DOHH2 (cell line): ENCODE measurements around the gene CEP63.

Experiments
- EZH2phosphoT487 ChIP-seq: fragments of 200-600 bp; sonication (generic); IDR thresholded peaks from 2 replicates; pipeline ENCODE4 v1.6.1; 2017; ENCODE audit warnings: borderline replicate concordance, mild to moderate bottlenecking, antibody characterized with exemption, low read length, moderate library complexity, mixed read lengths
- TF ChIP-seq, protein P1 (sequence below): fragments of 200-600 bp; sonication (generic); IDR thresholded peaks from one replicate; pipeline ENCODE4 v1.5.1; 2014; ENCODE audit warnings: antibody characterized with exemption, mild to moderate bottlenecking, low read depth, low read length; ENCODE audit not compliant: poor library complexity, severe bottlenecking

DNA sequence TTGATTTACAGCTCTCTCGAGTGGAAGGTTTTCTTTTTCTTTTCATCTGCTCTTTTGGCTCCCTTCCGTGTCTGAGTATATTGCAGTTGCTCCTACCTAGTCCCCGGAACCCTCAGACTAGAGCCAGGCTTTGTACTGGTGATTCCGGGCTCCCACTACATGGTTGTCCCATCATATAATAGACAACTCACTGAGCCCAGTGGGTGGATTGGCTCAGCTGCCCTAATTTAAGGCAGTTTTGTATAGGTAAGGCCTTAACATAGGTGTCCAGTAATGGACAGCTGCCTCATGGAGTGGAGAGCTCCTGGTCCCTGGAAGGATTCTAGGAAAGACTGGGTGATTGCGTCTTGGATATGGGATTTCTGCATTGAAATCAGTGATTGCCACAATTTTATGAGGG, 106.9 kb downstream of the CEP63 start:
- TF ChIP-seq, protein P1, sequence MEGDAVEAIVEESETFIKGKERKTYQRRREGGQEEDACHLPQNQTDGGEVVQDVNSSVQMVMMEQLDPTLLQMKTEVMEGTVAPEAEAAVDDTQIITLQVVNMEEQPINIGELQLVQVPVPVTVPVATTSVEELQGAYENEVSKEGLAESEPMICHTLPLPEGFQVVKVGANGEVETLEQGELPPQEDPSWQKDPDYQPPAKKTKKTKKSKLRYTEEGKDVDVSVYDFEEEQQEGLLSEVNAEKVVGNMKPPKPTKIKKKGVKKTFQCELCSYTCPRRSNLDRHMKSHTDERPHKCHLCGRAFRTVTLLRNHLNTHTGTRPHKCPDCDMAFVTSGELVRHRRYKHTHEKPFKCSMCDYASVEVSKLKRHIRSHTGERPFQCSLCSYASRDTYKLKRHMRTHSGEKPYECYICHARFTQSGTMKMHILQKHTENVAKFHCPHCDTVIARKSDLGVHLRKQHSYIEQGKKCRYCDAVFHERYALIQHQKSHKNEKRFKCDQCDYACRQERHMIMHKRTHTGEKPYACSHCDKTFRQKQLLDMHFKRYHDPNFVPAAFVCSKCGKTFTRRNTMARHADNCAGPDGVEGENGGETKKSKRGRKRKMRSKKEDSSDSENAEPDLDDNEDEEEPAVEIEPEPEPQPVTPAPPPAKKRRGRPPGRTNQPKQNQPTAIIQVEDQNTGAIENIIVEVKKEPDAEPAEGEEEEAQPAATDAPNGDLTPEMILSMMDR: no peak
- no peak for TF ChIP-seq EZH2phosphoT487
